Gastroesophageal sphincter (tissue), 3 donors: ENCODE data around the gene COL6A3.
A peak's percentile ranks its signal among the peaks of the same experiment; 100 is the strongest.

Experiments used
- CTCF ChIP-seq, 4 experiments: fragments of 200-600 bp in 2 of 4; fragments of 450-650 bp in 2 of 4; sonication (generic) in 1 of 4; IDR thresholded peaks; one replicate each; pipeline ENCODE4 v1.5.1; 2017 to 2019; ENCODE audit warnings: antibody characterized with exemption in 4 of 4, mild to moderate bottlenecking in 2 of 4, moderate library complexity in 2 of 4
- EP300 ChIP-seq: sonication (generic); formaldehyde crosslinking; IDR thresholded peaks from one replicate; pipeline ENCODE4 v1.6.1; 2017; ENCODE audit warnings: antibody characterized with exemption, mild to moderate bottlenecking
- POLR2A ChIP-seq, 2 donors: fragments of 450-650 bp; IDR thresholded peaks; one replicate each; pipeline ENCODE4 v1.6.1; 2017; ENCODE audit warnings: antibody characterized with exemption in 2 of 2, mild to moderate bottlenecking in 2 of 2, moderate library complexity in 1 of 2
- POLR2AphosphoS5 ChIP-seq: sonication (generic); formaldehyde crosslinking; IDR thresholded peaks from one replicate; pipeline ENCODE4 v1.6.1; 2017; ENCODE audit warnings: antibody characterized with exemption

DNA sequence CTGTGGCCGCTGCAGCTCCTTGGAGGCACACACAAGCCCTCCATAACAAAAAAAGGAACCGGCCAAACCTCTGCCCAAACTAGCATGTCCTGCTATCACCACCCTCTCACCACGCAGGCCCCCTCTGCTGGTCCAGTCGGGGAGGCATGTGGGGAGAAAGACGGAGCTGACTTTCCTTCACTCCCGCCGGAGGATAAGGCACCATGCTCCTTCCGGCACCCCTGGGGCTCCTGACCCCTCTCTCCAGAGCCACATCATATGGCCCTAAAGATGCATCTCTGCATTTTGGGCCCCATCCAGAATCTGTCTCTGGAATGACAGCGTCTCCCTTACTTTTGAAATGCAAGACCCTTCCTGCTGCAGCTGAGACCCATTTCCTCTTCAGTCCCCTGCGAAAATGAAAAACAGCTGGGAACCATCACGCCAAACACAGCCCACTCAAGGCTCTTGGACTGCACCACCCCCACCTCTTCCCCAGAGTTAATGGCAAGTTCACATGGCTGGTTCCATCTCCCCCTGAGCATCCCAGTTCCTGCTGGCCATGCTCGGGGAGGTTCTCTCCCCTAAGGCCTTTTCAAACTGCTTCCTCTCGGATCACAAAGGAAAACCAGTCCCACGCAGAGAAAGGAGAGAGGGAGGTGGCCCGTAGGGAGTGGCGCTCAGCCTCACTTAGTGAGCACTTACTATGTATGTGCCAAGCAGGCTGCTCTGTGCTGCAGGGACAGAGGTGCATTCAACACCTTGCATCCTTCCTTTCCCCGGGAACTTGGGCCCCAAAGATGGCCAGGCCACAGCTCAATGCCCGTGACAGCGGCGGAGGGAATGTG lies 37.9 kb upstream of the COL6A3 start:
- peak in 2 of 4 experiments; percentile 20 to 36 for TF ChIP-seq CTCF (IDR thresholded peaks at IDR 0.05)
- TF ChIP-seq POLR2A (IDR thresholded peaks at IDR 0.05): no peak
- TF ChIP-seq POLR2AphosphoS5: no peak
- TF ChIP-seq EP300: no peak
